ENCODE data around the gene CYTH2.

CYTH2 gene

DNA sequence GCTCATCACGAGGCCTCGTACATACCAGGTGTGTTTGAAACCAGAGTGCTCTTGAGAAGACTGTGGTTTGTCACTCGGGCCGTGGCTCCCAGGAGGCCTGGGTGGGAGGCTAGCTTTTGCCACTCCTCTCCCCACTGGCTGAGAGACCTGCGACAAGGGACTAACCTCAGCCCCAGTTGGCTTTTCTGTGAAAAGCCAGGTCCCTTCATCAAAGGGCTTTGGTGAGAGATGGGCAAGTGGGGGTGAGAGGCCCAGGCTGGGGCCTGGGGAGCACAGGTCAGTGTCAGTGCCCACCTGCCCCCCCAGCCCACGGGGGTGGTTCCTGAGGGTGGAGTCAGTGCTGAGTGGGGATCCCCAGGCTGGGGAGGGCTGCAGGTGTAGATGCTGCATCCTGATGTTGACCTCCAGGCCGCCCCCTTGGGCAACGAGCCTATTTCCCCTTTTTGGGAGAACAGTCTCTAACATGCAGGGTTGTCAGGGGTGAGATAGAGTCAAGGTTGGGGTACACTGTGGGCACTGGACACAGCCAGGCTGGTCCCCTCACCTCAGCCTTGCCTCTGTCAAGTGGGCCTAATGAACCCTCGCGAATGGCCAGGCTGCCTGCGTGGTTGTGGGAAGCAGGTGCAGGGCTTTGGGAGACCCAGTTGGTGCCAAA lies 13.1 kb upstream of the CYTH2 start:
- Histone ChIP-seq H3K36me3 (replicated peaks) (peaks cover 53% of the 10 kb centered on the region), H3K27me3 (replicated peaks) (no peaks in the 10 kb centered on the region), H3K4me3 (ENCODE audit: low read depth, low read length) (no peak overlapping the region)

DNA sequence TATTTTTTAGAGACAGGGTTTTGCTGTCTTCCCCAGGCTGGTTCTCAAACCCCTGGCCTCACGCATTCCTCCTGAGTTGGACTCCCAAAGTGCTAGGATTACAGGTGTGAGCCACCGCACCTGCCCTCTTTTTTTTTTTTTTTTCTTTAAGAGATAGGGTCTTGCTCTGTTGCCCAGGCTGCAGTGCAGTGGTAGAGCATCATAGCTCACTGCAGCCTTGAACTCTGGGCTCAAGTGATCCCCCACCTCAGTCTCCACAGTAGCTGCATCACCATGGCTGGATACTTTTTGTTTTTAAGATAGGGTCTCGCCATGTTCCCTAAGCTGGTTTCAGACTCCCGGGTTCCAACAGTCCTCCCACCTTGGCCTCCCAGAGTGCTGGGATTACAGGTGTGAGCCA lies 12.3 kb upstream of the CYTH2 start:
- Histone ChIP-seq H3K36me3 (replicated peaks) (peaks cover 46% of the 10 kb centered on the region), H3K27me3 (replicated peaks) (no peaks in the 10 kb centered on the region), H3K27ac (no peak overlapping the region), H3K4me3 (ENCODE audit: low read depth, low read length) (no peak overlapping the region)
- DNase-seq, result no peak
- no peak for TF ChIP-seq CTCF (IDR thresholded peaks at IDR 0.05; ENCODE audit: low read depth, low read length, missing control alignments)
- in situ Hi-C loops (cut with HindIII; ENCODE audit: low pct_ligation_motif_present, low sequenced_read_pairs), result no loop called here

More for the DNA sequence above, 13.1 kb upstream of the CYTH2 start:
- no peak for TF ChIP-seq CTCF (IDR thresholded peaks at IDR 0.05; ENCODE audit: low read depth, low read length, missing control alignments)
- H3K27ac ChIP-seq, result no peak overlapping the region
- no peak for DNase-seq
- in situ Hi-C loops (cut with HindIII; ENCODE audit: low pct_ligation_motif_present, low sequenced_read_pairs), result no loop called here

DNA sequence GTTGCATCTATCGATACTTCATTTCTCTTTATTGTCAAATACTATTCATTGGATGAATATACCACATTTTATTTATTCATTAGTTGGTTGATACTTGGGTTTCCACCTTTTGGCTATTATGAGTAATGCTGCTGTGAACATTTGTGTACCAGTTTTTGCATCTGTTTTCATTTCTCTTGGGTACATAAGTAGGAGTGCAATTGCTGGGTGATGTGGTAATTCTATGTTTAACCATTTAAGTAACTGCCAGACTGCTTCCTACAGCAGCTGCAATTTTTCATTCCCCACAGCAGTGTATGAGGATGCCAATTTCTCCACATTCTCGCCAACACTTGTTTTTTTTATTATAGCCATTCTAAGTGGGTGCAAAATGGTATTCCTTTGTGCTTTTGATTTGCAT lies 11.2 kb upstream of the CYTH2 start:
- TF ChIP-seq CTCF (IDR thresholded peaks at IDR 0.05; ENCODE audit: low read depth, low read length, missing control alignments), result no peak
- no peak for DNase-seq
- peaks cover 45% of the 10 kb centered on the region for H3K36me3 ChIP-seq (replicated peaks)
- H3K4me3 ChIP-seq (ENCODE audit: low read depth, low read length), result no peak overlapping the region
- H3K27me3 ChIP-seq (replicated peaks), result no peaks in the 10 kb centered on the region
- in situ Hi-C loops (cut with HindIII; ENCODE audit: low pct_ligation_motif_present, low sequenced_read_pairs), result no loop called here
- H3K27ac ChIP-seq, result no peak overlapping the region

DNA sequence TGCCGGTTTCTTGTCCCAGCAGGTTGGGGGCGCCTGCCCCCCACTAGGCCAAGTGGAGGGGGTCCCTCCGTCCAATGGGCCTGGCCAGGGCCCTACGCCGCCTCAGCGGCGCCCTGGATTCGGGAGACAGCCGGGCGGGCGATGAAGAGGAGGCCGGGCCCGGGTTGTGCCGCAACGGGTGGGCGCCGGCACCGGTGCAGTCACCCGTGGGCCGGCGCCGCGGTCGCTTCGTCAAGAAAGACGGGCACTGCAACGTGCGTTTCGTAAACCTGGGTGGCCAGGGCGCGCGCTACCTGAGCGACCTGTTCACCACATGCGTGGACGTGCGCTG lies 7.6 kb upstream of the CYTH2 start:
- H3K27ac ChIP-seq, result no peak overlapping the region
- no peak for TF ChIP-seq CTCF (IDR thresholded peaks at IDR 0.05; ENCODE audit: low read depth, low read length, missing control alignments)
- in situ Hi-C loops (cut with HindIII; ENCODE audit: low pct_ligation_motif_present, low sequenced_read_pairs), result no loop called here
- no peak overlapping the region for H3K4me3 ChIP-seq (ENCODE audit: low read depth, low read length)
- no peak for DNase-seq
- no peaks in the 10 kb centered on the region for H3K27me3 ChIP-seq (replicated peaks)
- peaks cover 16% of the 10 kb centered on the region for H3K36me3 ChIP-seq (replicated peaks)

DNA sequence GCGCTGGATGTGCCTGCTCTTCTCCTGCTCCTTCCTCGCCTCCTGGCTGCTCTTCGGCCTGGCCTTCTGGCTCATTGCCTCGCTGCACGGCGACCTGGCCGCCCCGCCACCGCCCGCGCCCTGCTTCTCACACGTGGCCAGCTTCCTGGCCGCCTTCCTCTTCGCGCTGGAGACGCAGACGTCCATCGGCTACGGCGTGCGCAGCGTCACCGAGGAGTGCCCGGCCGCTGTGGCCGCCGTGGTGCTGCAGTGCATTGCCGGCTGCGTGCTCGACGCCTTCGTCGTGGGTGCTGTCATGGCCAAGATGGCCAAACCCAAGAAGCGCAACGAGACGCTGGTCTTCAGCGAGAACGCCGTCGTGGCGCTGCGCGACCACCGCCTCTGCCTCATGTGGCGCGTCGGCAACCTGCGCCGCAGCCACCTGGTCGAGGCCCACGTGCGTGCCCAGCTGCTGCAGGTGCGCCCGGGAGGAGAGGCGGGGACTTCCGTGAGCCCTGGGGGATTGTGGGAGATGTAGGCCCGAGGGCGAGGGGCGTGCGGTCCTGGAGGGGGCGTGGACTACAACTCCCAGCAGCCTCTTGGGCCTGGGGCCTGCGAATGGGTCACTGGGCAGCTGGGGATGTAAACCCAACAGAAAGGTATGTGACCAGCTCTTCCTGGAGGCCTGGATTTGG lies 7.0 kb upstream of the CYTH2 start:
- no peak for TF ChIP-seq CTCF (IDR thresholded peaks at IDR 0.05; ENCODE audit: low read depth, low read length, missing control alignments)
- Histone ChIP-seq H3K27ac (no peak overlapping the region), H3K36me3 (replicated peaks) (peaks cover 13% of the 10 kb centered on the region), H3K27me3 (replicated peaks) (no peaks in the 10 kb centered on the region), H3K4me3 (ENCODE audit: low read depth, low read length) (no peak overlapping the region)
- no peak for DNase-seq
- in situ Hi-C loops (cut with HindIII; ENCODE audit: low pct_ligation_motif_present, low sequenced_read_pairs), result no loop called here

GRCh38 chr19:48465215-48465614 lies 4.0 kb upstream of the CYTH2 start:
- Histone ChIP-seq H3K4me3 (ENCODE audit: low read depth, low read length) (no peak overlapping the region), H3K36me3 (replicated peaks) (peaks cover 8% of the 10 kb centered on the region), H3K27ac (no peak overlapping the region), H3K27me3 (replicated peaks) (no peaks in the 10 kb centered on the region)
- no peak for DNase-seq
- no peak for TF ChIP-seq CTCF (IDR thresholded peaks at IDR 0.05; ENCODE audit: low read depth, low read length, missing control alignments)
- in situ Hi-C loops (cut with HindIII; ENCODE audit: low pct_ligation_motif_present, low sequenced_read_pairs), result no loop called here
